Lung (tissue), 12 donors: ENCODE results near the gene NOTO. TPM values are rescaled to one million over a fixed set of nuclear protein-coding genes. Genes with fewer than 3 reads are reported as not detected.

Experiments used
- ATAC-seq: fragments of 200-7000 bp; cut with Tn5 transposase; one replicate; pipeline ENCODE4 v1.9.1; 2020; ENCODE audit warnings: moderate number of reproducible peaks; ENCODE audit not compliant: insufficient read depth, low FRiP score
- DNase-seq, 3 donors: peaks; one replicate each; pipeline ENCODE4 v3.0.0-alpha.2; 2013 to 2017
- H3K27ac ChIP-seq, 2 donors: one replicate each; pipeline ENCODE4 v1.5.1; 2013; ENCODE audit warnings: mild to moderate bottlenecking in 2 of 2, moderate library complexity in 2 of 2, control low read depth in 1 of 2, inconsistent platforms in 1 of 2, low read depth in 1 of 2, low read length in 1 of 2
- H3K27me3 ChIP-seq, 3 donors: one replicate each; pipeline ENCODE4 v1.5.1; 2013; ENCODE audit warnings: low read length in 2 of 3; ENCODE audit not compliant: control insufficient read depth in 3 of 3, insufficient read depth in 3 of 3
- H3K36me3 ChIP-seq, 4 donors: one replicate each; pipeline ENCODE4 v1.5.1; 2013; ENCODE audit warnings: low read length in 4 of 4, mild to moderate bottlenecking in 1 of 4, moderate library complexity in 1 of 4; ENCODE audit not compliant: control insufficient read depth in 4 of 4, insufficient read depth in 4 of 4
- H3K4me1 ChIP-seq, 5 donors: one replicate each; pipeline ENCODE4 v1.5.1; 2013; ENCODE audit warnings: low read length in 5 of 5, mild to moderate bottlenecking in 2 of 5, moderate library complexity in 1 of 5; ENCODE audit not compliant: control insufficient read depth in 5 of 5, insufficient read depth in 5 of 5
- H3K4me3 ChIP-seq: one replicate; pipeline ENCODE4 v1.5.1; 2013; ENCODE audit warnings: mild to moderate bottlenecking, control low read depth, moderate library complexity
- H3K9ac ChIP-seq, 2 donors: one replicate each; pipeline ENCODE4 v1.5.1; 2013; ENCODE audit warnings: low read length in 2 of 2, control low read depth in 1 of 2; ENCODE audit not compliant: insufficient read depth in 1 of 2
- H3K9me3 ChIP-seq, 4 donors: one replicate each; pipeline ENCODE4 v1.5.1; 2013; ENCODE audit warnings: low read length in 3 of 4, mild to moderate bottlenecking in 1 of 4, moderate library complexity in 1 of 4; ENCODE audit not compliant: control insufficient read depth in 4 of 4, insufficient read depth in 3 of 4
- CTCF ChIP-seq: IDR thresholded peaks from 2 replicates; pipeline ENCODE4 v1.5.1; 2012; ENCODE audit warnings: mild to moderate bottlenecking; ENCODE audit errors: control extremely low read depth, extremely low read depth
- WGBS, 2 donors: extraction: QIAGEN DNeasy Blood & Tissue Kit; methylation state at CpG; one replicate each; pipeline ENCODE4 v1.1.7; 2013; 5-methylcytosine and 5-hydroxymethylcytosine counted together
- polyA plus RNA-seq, 2 donors: library from polyadenylated mRNA; stranded (reverse); fragments of 200-250 nt; gene quantifications; one replicate each; pipeline ENCODE4 v1.2.1, GENCODE V29; 2013
- total RNA-seq, 2 donors: library from RNA; depleted of rRNA in 1 of 2; stranded (reverse); fragments of >200 nt in 1 of 2; gene quantifications; one replicate each; pipeline ENCODE4 v1.2.1, GENCODE V29; 2014 to 2021
- donor health status: control.
- donor health status: control.
- donor health status: Bipolar disorder and iron deficiency.
- donor health status: healthy.
- donor health status: DM: yes; HTN: yes; CAD: no.

NOTO gene
- total and polyA plus RNA-seq, 4 donors: not detected

GRCh38 chr2:73176881-73177644, 25.3 kb upstream of the NOTO start:
- H3K4me3 ChIP-seq: peak overlapping the region; percentile 47
- peak; percentile 99 for TF ChIP-seq CTCF
- H3K27ac ChIP-seq: peak overlapping the region; percentile 47 to 66
- H3K4me1 ChIP-seq: peaks cover 0 to 20% (median 13%) of the 10 kb centered on the region in 5 donors
- peaks cover 0 to 23% (median 20%) of the 10 kb centered on the region in 3 donors for H3K27me3 ChIP-seq
- DNase-seq: peak; percentile 91 to 93 (median 93)
- H3K36me3 ChIP-seq: no peaks in the 10 kb centered on the region
- WGBS, 2 donors: 1% methylated on average over 56 of the region's 56 CpGs
- peak; percentile 98 for ATAC-seq
- peak overlapping the region in 1 of 2 donors; percentile 20 for H3K9ac ChIP-seq
- no peaks in the 10 kb centered on the region for H3K9me3 ChIP-seq

- H3K9me3 ChIP-seq: no peaks in the 10 kb centered on the region
- no peak for ATAC-seq
- peaks cover 0 to 23% (median 20%) of the 10 kb centered on the region in 3 donors for H3K27me3 ChIP-seq
- H3K36me3 ChIP-seq: no peaks in the 10 kb centered on the region
- peaks cover 0 to 20% (median 13%) of the 10 kb centered on the region in 5 donors for H3K4me1 ChIP-seq
- WGBS, 2 donors: 14 to 21% methylated on average over 12 of the region's 12 CpGs
- DNase-seq: no peak
- H3K9ac ChIP-seq: no peak overlapping the region
- no peak for TF ChIP-seq CTCF
- no peak overlapping the region for H3K4me3 ChIP-seq
- H3K27ac ChIP-seq: no peak overlapping the region
Observed at GRCh38 chr2:73177645-73178255, 24.6 kb upstream of the NOTO start.

DNA sequence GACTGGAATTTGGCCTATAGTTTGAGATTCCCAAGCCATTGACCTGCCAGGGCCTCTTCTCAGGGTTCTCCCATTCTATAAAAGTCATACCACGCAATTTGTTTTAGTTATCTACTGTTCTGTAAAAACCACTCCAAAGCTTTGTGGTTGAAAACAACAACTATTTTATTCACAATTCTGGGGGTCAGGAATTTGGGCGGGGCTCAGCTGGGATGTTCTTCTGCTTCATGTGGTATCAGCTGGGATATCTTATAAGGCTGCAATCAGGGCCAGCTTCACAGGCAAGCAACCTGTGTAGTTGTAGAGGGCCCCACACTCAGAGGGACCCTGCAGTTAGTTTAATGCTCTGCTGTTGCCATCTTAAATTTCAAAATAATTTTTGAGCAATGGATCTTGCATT, 16.4 kb upstream of the NOTO start:
- no peak for DNase-seq
- no peaks in the 10 kb centered on the region for H3K36me3 ChIP-seq
- WGBS, 2 donors: 91 to 98% methylated on average over 2 of the region's 2 CpGs

More for the DNA sequence above, 16.4 kb upstream of the NOTO start:
- no peak overlapping the region for H3K4me3 ChIP-seq
- no peak overlapping the region for H3K27ac ChIP-seq
- H3K9ac ChIP-seq: no peak overlapping the region
- no peak for ATAC-seq
- H3K27me3 ChIP-seq: peaks cover 0 to 2% (median 0%) of the 10 kb centered on the region in 3 donors
- TF ChIP-seq CTCF: no peak
- peaks cover 0 to 6% (median 1%) of the 10 kb centered on the region in 4 donors for H3K9me3 ChIP-seq
- no peaks in the 10 kb centered on the region for H3K4me1 ChIP-seq
